NCI-H2081 (cell line): ENCODE data around the gene MXI1.

Source experiments
- DNase-seq, 2 experiments: peaks; one replicate each; lab custom pipeline; 2025; lab: John Stamatoyannopoulos, UW

The MXI1 gene

DNA sequence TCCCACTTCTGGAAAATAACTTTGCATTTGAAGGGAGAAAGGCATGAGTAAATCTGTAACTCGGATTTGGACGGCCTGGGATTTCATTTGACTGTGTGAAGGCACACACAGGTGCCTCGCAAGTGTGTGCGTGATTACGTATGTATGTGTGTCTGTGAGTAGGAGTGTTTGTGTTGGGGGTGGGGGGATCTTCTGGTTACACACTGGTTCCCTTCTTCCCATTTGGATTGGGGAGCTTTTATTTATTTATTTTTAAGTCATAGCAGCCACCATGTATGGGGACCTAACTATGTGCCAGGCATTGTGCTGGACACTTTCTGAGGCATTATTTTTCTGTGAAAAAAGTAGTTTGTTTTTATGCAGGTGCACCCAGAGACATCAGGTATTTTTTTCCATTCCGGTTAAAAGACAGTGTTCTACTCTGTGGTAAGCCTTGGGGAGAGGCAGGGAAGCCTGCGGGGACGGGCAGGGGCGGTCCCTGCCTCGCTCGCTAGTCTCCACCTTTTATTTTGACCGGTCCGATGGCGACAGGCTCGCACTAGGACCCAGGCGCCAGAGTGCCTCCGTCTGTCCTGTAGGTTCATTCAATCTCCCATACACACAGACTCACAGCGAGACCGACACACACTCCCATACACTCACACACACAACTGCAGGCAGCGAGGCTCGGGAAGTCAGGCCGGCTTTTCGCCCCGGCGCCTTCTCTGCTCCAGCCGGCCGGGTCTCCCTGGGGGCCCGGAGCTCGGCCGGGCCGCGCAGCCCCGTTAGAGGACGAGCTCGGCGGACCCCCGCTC lies at the start of gene MXI1:
MXI1 (plus strand) TSS at position 595 of the 794 bp plus-strand sequence. CDS start 204 bp downstream, outside the sequence.
- peak in 1 of 2 experiments; percentile 50 for DNase-seq

DNA sequence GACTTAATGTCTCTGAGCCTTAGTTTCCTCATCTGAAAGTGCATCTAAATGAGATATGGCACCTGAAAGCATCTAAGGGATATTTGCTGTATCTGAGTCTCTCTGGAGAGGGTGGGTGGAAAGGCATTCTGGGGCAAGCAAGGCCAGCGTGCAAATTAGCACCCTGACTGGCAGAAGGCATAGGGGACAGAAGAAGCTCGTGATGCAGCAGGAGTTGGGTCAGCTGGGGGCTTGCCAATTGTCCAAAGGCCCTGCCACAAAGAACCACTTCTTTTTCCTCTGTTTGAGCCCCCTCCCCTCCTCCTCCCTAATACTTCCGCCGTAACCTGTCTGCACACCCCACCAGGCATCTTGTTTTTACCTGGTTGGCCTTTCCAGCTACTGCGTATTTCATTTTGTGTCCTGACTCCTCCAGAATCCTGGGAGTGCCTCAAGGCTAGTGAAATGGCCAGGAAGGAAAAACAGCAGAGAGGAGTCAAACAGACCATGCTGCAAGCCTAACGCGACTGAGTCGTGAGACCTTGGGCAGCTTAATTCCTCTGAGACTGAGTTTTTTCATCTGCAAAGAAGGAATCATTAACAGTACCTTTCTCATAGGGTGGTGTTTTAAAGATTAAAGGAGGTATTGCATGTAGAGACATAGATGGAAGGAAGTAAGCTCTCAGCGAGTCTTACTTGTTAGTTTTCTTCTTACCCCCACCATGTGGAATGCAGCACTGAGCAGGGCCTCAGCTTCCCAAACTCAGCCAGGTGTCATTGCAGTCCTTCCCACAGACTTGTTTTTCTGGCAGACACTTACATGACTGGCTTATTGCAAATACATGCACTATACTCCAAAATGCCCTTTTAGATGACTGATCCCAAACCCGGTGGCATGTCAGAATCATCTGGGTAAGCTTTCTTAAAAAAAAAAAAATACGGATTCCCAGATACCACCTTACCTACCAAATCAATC lies 49.1 kb upstream of the MXI1 start:
- no peak for DNase-seq

- DNase-seq = no peak
These were observed 47.3 kb upstream of the MXI1 start for GRCh38 chr10:110160081-110160480.

- no peak for DNase-seq
These were observed 46.9 kb upstream of the MXI1 start for GRCh38 chr10:110160522-110160921.

DNA sequence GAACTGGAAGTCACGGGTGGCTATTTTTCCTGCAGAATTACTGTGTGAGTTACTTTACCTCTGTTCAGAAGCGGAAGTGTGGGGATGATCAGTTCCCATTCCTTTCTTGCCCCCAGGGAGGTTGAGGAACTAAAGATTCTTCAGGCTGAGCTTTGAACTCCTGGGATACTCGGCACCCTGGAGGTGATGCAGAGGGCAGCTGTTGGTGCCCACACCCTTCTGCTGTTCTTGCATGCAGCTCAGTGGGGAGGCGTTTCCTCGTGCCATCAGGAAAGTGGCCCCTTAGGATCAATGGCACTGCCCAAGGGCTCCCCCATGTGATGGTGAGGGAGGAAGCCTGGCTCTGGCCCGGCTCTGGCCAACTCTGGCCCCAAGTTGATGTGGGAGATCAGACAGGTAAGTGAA lies 44.7 kb upstream of the MXI1 start:
- no peak for DNase-seq

GRCh38 chr10:110163192-110163773 lies 44.1 kb upstream of the MXI1 start:
- peak; percentile 54 to 86 for DNase-seq

DNA sequence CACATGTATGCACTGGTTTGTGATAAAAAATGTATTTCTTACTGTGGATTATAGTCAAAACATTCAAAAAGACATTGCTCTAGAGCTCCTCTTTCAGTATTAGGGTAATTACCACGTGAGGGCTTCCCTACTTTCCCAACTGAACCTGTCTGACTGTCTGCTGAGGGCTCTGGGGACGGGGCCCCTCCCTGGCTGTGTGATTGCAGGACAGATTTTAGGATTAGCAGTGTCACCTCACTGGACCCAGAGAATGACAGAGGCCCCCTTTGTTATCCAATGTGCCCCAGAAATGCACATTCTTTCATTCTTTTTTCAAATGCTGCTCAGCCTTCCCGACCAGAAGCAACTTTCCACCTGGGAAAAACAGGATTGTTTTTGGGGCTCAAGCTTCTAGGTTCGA lies 43.6 kb upstream of the MXI1 start:
- DNase-seq = no peak

- DNase-seq = no peak
These were observed 42.2 kb upstream of the MXI1 start for GRCh38 chr10:110165239-110165638.

GRCh38 chr10:110167149-110167548 lies 40.3 kb upstream of the MXI1 start:
- no peak for DNase-seq

DNA sequence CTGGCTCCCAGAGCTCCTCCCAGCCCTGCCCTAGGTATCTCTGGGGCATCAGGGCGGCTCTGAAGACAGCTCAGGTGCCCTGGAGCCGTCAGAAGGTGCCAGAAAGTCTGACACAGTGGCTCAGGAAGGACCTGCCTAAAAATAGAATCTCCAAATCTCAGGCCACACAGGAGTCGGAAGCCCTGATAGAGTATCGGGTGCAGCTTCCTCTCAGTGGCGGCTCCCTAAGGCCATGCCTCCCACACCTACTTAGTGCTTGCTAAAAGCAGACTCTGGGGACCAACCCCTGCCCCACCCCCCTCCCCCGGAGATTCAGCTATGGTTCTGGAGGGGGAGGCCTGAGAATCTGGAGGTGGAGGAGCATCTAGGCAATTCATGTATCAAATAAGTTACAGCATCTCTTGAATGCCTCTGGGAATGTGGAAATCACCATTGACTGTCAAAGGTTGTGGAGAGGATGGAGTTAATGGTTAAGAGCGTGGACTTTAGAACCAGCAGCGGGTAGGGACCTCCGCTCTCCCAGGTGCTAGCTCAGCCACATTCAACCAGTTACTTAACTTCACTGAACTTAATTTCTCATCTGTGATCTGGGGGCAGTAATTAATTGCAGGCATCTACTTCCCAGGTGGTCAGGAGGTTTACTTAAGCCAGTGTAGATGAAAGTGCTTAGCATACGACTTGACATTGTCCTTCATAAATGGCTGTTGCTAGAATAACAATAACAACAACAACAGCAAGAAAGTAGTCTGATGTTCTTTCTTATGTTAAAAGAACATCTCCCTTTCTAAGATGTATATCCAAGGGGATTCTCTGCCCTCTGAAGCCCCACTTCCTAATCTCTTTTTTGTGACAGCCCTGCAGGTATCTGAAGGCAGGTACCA lies 38.6 kb upstream of the MXI1 start:
- DNase-seq = no peak

DNA sequence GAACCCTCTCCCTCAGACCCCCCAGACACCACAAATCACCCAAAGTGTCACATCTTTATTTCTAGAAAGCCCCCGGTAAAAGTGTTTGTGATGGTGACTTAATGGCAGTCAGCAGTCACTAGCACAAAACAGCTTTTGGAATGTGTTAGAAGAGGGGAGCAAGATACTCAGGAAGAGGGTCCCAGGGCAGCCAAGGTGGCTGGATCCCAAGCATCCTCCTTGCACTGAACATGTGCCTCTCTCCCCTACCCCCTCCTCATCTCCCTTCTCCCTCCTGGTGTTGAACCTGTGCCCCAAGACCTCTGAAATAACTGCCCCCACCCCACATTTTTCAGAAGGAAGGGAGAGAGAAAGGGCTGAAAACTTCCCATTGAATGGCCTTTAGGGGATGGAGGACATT lies 37.8 kb upstream of the MXI1 start:
- no peak for DNase-seq

GRCh38 chr10:110170142-110170971 lies 37.0 kb upstream of the MXI1 start:
- DNase-seq = no peak

DNA sequence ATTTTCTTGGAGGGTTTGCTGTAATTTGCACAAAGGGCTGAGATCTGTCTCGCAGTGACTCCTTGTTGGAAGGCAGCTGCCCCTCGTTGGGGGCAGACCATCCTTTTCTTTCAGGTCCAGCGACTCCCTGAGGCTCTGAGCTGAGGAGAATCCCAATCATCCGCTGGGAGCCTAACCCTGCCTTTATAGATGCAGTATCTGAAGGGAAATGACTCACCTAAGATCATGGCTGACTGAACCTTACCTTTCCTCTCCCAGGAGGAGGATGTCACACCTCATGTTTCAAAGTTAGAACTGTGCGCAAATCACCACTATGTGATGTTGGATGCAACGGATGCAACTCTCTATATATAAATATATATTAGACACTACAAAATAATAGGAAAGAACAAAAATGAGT lies 36.4 kb upstream of the MXI1 start:
- DNase-seq = no peak

DNA sequence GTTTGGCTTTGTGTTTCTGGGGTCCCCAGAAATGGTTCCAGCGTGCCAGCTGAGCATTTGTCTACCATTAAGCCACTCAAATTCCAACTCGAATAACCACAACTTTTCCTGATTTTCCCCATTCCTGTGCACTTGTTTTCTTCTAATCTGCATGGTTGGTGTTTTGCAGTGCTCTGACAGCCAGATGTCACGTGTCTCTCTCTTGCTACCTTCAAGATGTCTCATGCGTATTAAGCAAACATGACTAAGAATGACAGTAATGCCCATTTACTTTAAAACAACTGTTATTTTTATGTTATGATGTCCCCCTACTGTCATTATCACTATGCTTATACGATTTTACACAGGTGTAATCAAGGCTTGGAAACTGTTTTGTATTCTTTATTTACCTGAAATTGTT lies 35.2 kb upstream of the MXI1 start:
- DNase-seq = no peak

DNA sequence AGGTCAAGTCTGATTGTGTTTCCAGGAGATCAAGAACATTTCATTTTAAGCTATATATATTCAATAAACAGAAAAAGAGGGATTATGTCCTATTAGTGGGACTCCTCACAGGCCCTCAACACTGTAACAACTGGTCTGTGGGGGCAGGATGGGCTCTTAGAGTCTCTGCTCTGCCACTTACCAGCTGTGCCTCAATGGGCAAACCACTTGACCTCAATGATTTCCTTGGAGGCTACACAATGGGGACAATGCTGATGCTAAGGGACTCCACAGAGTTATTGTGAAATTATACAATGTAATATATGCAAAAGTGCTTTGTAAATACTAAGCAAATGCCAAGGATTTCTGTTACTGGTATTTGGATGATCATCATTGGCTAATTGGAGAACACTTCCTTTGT lies 33.2 kb upstream of the MXI1 start:
- DNase-seq = no peak

GRCh38 chr10:110174816-110175215 lies 32.6 kb upstream of the MXI1 start:
- no peak for DNase-seq

GRCh38 chr10:110175406-110175805 lies 32.0 kb upstream of the MXI1 start:
- DNase-seq = no peak

DNA sequence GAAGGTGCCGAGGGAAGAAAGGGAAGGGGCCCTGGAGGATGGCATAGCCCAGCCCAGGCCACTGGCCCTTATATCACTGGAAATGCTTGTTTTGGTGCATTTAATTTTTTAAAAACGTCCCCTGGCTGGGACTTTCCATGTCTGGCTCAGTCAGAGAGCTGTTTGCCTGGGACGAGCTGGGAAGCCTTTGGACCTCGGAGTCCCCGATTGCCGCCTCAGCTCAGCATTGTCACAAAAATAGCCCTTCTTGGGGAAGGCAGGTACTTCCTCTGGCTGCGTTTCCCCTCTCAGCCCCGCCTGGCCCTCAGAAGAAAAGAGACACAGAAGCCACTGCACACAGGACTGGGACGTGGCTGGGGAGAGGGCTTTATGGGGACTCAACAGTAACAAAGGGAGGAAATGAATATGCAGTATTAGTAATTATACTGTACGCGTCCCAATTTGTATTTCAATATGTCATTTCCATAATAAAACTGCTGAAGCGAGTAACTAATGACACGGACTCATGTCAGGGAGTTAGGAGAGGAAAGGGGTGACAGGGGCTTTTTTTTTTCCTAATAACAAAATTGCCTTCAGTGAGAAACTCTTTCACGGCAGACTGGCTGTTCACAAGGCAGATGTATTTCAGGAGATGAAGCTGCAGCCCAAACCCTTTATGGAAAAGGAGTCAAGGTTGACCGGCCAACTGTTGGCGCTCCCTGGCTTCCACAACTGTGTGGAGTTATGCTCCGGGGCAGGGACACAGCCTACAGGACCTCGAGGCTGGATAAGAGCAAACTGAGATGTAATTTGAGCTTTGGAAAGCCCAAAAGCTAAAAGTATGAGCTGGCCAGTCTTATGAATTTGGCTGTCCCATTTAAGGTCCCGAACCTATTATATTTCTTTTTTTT lies 31.0 kb upstream of the MXI1 start:
- DNase-seq = no peak

- no peak for DNase-seq
These were observed 28.2 kb upstream of the MXI1 start for GRCh38 chr10:110179220-110179619.

DNA sequence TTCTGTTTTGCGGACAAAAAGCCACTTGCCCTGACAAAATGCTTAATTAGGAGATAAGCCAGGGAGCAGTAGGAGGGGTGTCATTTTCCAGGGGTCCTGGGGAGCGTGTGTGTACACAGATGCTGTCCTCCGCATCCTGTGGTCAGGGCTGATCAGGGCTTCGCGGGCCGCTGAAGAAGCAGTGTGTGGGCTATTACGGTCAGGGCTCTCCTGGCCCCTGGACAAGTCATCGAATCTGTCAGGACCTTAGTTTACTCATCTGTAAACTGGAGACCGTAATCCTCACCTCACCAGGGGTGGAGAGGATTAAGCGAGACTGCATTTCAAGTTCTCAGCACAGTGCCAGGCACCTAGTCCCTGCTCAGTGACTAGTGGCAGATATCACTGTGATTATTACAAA lies 26.0 kb upstream of the MXI1 start:
- DNase-seq = no peak
